ENCODE data around the gene PDE7B. TPM values are rescaled to one million over a fixed set of nuclear protein-coding genes. Genes with fewer than 3 reads are reported as not detected.

PDE7B gene
- under 1 TPM; 0.50 to 0.54 TPM for total RNA-seq

- H3K4me1 Mint-ChIP-seq, result peaks cover 25% of the 10 kb centered on the region
- peaks cover 2% of the 10 kb centered on the region for H3K36me3 Mint-ChIP-seq
- peak; percentile 56 for DNase-seq
- no peaks in the 10 kb centered on the region for H3K27me3 Mint-ChIP-seq
- peak within 1 kb of the TSS; percentile 64 for H3K4me3 Mint-ChIP-seq
- no peaks in the 10 kb centered on the region for H3K9me3 Mint-ChIP-seq
- H3K27ac Mint-ChIP-seq, result peak within 1 kb of the TSS; percentile 76
These were observed at the start of gene PDE7B for GRCh38 chr6:135851442-135852271. Gene PDE7B, plus strand, starts transcription at chr6:135851701.

- DNase-seq, result no peak
- Mint-ChIP-seq H3K4me3 (no peak overlapping the region), H3K4me1 (peaks cover 3% of the 10 kb centered on the region), H3K36me3 (no peaks in the 10 kb centered on the region), H3K27me3 (no peaks in the 10 kb centered on the region), H3K9me3 (no peaks in the 10 kb centered on the region), H3K27ac (no peak overlapping the region)
These were observed 49.6 kb upstream of the PDE7B start for GRCh38 chr6:135801755-135802465.

- DNase-seq, result no peak
- Mint-ChIP-seq H3K4me1 (no peaks in the 10 kb centered on the region), H3K36me3 (no peaks in the 10 kb centered on the region), H3K27ac (no peak overlapping the region), H3K9me3 (peaks cover 9% of the 10 kb centered on the region), H3K27me3 (no peaks in the 10 kb centered on the region), H3K4me3 (no peak overlapping the region)
These were observed 41.0 kb upstream of the PDE7B start for GRCh38 chr6:135810486-135810885.

- no peak for DNase-seq
These were observed 40.3 kb upstream of the PDE7B start for GRCh38 chr6:135811170-135811569.

GRCh38 chr6:135811644-135812526 is 39.6 kb upstream of the PDE7B start:
- no peaks in the 10 kb centered on the region for H3K27me3 Mint-ChIP-seq
- DNase-seq, result no peak
- peaks cover 9% of the 10 kb centered on the region for H3K9me3 Mint-ChIP-seq
- no peaks in the 10 kb centered on the region for H3K4me1 Mint-ChIP-seq
- no peak overlapping the region for H3K4me3 Mint-ChIP-seq
- no peak overlapping the region for H3K27ac Mint-ChIP-seq
- no peaks in the 10 kb centered on the region for H3K36me3 Mint-ChIP-seq

More at GRCh38 chr6:135811170-135811569, 40.3 kb upstream of the PDE7B start:
- no peak overlapping the region for H3K27ac Mint-ChIP-seq
- no peak overlapping the region for H3K4me3 Mint-ChIP-seq
- peaks cover 9% of the 10 kb centered on the region for H3K9me3 Mint-ChIP-seq
- H3K27me3 Mint-ChIP-seq, result no peaks in the 10 kb centered on the region
- H3K4me1 Mint-ChIP-seq, result no peaks in the 10 kb centered on the region
- H3K36me3 Mint-ChIP-seq, result no peaks in the 10 kb centered on the region

- Mint-ChIP-seq H3K27ac (no peak overlapping the region), H3K4me1 (no peaks in the 10 kb centered on the region), H3K4me3 (no peak overlapping the region), H3K36me3 (no peaks in the 10 kb centered on the region), H3K27me3 (no peaks in the 10 kb centered on the region), H3K9me3 (peaks cover 9% of the 10 kb centered on the region)
- DNase-seq, result no peak
These were observed 38.1 kb upstream of the PDE7B start for GRCh38 chr6:135813401-135813800.

GRCh38 chr6:135814043-135814442 is 37.5 kb upstream of the PDE7B start:
- H3K4me3 Mint-ChIP-seq, result no peak overlapping the region
- no peak overlapping the region for H3K27ac Mint-ChIP-seq
- no peak for DNase-seq
- no peaks in the 10 kb centered on the region for H3K36me3 Mint-ChIP-seq
- peaks cover 8% of the 10 kb centered on the region for H3K9me3 Mint-ChIP-seq
- no peaks in the 10 kb centered on the region for H3K4me1 Mint-ChIP-seq
- H3K27me3 Mint-ChIP-seq, result no peaks in the 10 kb centered on the region

- Mint-ChIP-seq H3K4me3 (no peak overlapping the region), H3K27ac (no peak overlapping the region), H3K4me1 (no peaks in the 10 kb centered on the region), H3K27me3 (no peaks in the 10 kb centered on the region), H3K9me3 (no peaks in the 10 kb centered on the region), H3K36me3 (no peaks in the 10 kb centered on the region)
- DNase-seq, result no peak
These were observed 36.3 kb upstream of the PDE7B start for GRCh38 chr6:135815216-135815615.

GRCh38 chr6:135817035-135817434 is 34.5 kb upstream of the PDE7B start:
- no peak for DNase-seq
- Mint-ChIP-seq H3K36me3 (no peaks in the 10 kb centered on the region), H3K4me3 (no peak overlapping the region), H3K4me1 (no peaks in the 10 kb centered on the region), H3K9me3 (no peaks in the 10 kb centered on the region), H3K27me3 (no peaks in the 10 kb centered on the region), H3K27ac (no peak overlapping the region)

GRCh38 chr6:135819665-135820064 is 31.8 kb upstream of the PDE7B start:
- no peaks in the 10 kb centered on the region for H3K36me3 Mint-ChIP-seq

GRCh38 chr6:135820340-135820739 is 31.2 kb upstream of the PDE7B start:
- H3K36me3 Mint-ChIP-seq, result no peaks in the 10 kb centered on the region
- H3K4me3 Mint-ChIP-seq, result no peak overlapping the region
- no peaks in the 10 kb centered on the region for H3K4me1 Mint-ChIP-seq
- no peak overlapping the region for H3K27ac Mint-ChIP-seq
- no peaks in the 10 kb centered on the region for H3K27me3 Mint-ChIP-seq
- no peaks in the 10 kb centered on the region for H3K9me3 Mint-ChIP-seq
- no peak for DNase-seq

More at GRCh38 chr6:135819665-135820064, 31.8 kb upstream of the PDE7B start:
- Mint-ChIP-seq H3K4me1 (no peaks in the 10 kb centered on the region), H3K4me3 (no peak overlapping the region), H3K9me3 (no peaks in the 10 kb centered on the region), H3K27me3 (no peaks in the 10 kb centered on the region), H3K27ac (no peak overlapping the region)
- DNase-seq, result no peak

- no peaks in the 10 kb centered on the region for H3K9me3 Mint-ChIP-seq
- no peaks in the 10 kb centered on the region for H3K4me1 Mint-ChIP-seq
- no peak overlapping the region for H3K4me3 Mint-ChIP-seq
- no peaks in the 10 kb centered on the region for H3K27me3 Mint-ChIP-seq
- no peak for DNase-seq
- H3K36me3 Mint-ChIP-seq, result no peaks in the 10 kb centered on the region
- H3K27ac Mint-ChIP-seq, result no peak overlapping the region
These were observed 27.6 kb upstream of the PDE7B start for GRCh38 chr6:135823851-135824250.

- DNase-seq, result no peak
- H3K4me1 Mint-ChIP-seq, result no peaks in the 10 kb centered on the region
- H3K36me3 Mint-ChIP-seq, result no peaks in the 10 kb centered on the region
- H3K27me3 Mint-ChIP-seq, result no peaks in the 10 kb centered on the region
- H3K9me3 Mint-ChIP-seq, result no peaks in the 10 kb centered on the region
- no peak overlapping the region for H3K27ac Mint-ChIP-seq
- no peak overlapping the region for H3K4me3 Mint-ChIP-seq
These were observed 25.2 kb upstream of the PDE7B start for GRCh38 chr6:135826236-135826804.

GRCh38 chr6:135828021-135828420 is 23.5 kb upstream of the PDE7B start:
- H3K4me3 Mint-ChIP-seq, result no peak overlapping the region
- H3K36me3 Mint-ChIP-seq, result no peaks in the 10 kb centered on the region
- H3K4me1 Mint-ChIP-seq, result no peaks in the 10 kb centered on the region
- no peaks in the 10 kb centered on the region for H3K27me3 Mint-ChIP-seq
- H3K9me3 Mint-ChIP-seq, result no peaks in the 10 kb centered on the region
- DNase-seq, result no peak
- H3K27ac Mint-ChIP-seq, result no peak overlapping the region

Data from activated naive CD8-positive, alpha-beta T cell treated with anti-CD3 and anti-CD28 coated beads for 36 hours (primary cell).